CD4-positive, alpha-beta T cell treated with Interleukin-4 for 4 hours (primary cell): ENCODE measurements around the gene RNF13.

Experiments used
- DNase-seq: peaks from one replicate; pipeline ENCODE4 v3.0.0-alpha.2; 2020

The RNF13 gene

DNA sequence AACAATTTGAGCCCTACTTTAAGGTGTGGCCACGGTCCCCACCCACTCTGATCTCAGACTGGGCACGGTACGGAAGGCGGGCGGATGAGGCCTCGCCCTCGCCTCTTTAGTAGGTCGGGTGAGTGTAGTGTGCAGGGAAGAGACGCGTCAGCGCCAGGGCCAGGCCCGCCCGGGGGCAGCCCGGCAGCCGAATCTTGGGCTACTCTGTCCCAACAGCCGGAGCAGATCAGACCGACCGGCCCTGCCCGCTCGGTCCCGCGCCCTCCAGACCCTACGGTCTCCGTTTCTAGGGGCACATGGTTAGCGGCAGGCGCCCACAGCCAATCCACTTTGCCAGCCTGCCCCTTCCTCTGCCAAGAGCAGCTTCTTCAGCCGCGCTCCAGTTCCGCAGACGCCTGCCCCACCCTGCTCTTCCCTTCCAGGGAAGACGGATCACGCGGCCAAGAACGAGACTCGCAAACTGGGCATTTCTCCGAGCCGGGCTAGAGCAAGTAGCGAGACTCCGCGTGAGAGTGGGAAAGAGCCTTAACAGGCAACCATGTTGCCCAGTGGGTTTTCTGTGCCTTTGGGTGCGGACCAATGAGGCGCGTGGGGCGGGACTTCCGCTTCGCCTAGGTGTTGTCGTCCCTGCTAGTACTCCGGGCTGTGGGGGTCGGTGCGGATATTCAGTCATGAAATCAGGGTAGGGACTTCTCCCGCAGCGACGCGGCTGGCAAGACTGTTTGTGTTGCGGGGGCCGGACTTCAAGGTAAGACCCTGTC is at the start of gene RNF13:
RNF13 (plus strand) TSS at position 610 of the 761 bp plus-strand sequence. CDS start 32,812 bp downstream, outside the sequence.
- DNase-seq: peak; percentile 93

DNA sequence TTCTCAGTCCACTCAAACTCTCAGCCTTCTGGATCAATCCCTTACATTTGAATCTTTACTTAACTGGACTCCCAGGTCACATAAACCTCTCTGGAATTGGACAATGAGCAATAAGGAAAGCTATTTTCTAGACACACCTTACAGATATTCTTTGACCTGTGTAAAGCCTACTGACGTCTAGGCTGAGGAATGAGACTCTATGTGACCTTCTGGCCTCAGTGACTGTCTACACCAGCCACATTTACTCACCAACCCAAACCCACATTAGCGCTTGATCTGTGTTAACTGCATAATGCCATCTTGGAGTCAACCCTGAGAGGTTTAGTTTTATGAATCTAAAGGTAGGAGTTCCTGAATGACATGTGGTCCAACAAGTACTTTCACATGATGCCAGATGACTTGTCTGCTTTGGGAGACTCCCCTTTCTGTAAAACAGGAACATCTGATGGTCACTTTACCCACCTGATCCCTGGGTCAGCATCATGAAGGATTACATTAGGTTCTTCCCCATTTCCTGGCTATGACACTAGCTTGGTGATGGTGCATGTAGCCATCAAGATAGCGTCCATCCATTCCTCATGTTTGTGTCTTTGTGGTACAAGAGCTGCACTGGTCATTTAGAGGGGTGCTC is 49.3 kb upstream of the RNF13 start:
- no peak for DNase-seq

- no peak for DNase-seq
Observed at GRCh38 chr3:149764302-149764701, 48.7 kb upstream of the RNF13 start.

GRCh38 chr3:149765762-149766334 is 47.2 kb upstream of the RNF13 start:
- DNase-seq: no peak

DNA sequence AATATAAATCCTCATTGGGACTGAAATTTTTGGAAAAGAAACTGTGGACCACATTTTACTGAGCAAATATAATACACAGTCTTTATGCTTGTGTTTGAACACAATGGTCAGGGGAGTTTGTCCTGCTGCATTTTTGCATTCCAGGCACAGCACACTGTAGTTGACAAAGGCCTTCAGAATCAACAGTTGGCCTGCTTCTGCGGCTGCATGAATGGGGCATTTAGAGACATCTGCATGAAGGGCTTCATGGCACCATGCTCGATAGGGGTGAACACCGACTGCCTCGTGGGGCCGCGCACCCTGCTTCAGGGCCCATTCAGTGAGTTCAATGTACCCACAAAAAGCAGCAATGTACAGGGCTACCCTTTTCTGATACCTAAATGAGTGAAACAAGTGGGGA is 45.3 kb upstream of the RNF13 start:
- no peak for DNase-seq

GRCh38 chr3:149768704-149769103 is 44.3 kb upstream of the RNF13 start:
- no peak for DNase-seq

DNA sequence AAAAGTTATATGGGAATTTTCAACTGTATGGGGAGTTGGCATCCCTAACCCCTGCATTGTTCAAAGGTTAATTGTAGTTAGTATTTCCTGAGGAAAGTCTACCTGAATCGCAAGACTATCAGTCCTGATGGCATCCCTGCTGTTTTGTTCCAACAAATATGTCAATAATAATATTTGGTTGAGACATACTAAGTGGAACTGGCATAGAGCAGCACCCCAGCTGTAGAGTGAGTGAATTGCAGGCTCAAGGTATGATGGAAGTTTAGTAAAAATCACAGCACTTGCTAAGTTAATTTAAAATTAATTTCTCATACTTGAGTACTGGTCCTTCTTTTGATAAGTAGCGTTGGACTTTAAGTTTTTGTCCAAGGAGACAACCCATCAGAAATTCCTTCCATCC is 42.8 kb upstream of the RNF13 start:
- DNase-seq: no peak

- DNase-seq: peak; percentile 39
Observed at GRCh38 chr3:149771652-149772271, 41.3 kb upstream of the RNF13 start.

DNA sequence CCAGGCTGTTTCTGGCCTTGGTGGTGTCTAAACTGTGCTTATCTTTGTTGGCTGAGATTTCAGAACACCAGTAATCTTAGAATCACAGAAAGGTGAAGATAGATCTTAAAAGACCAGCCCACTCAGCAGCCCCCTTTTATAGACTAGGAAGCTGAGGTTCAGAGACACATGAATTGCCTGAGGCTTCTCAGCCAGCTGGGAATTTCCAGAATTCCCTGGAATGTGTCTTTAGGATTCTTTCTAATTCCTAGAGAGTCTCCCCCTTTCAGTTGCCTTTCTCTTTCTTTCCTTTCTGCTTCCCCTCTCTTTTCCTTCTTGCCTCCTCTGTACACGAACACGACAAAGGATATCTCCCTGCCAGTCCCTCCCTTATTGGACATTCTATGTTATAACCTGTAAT is 40.2 kb upstream of the RNF13 start:
- no peak for DNase-seq

- DNase-seq: no peak
Observed at GRCh38 chr3:149776170-149776569, 36.8 kb upstream of the RNF13 start.

GRCh38 chr3:149777414-149778214 is 35.4 kb upstream of the RNF13 start:
- no peak for DNase-seq

DNA sequence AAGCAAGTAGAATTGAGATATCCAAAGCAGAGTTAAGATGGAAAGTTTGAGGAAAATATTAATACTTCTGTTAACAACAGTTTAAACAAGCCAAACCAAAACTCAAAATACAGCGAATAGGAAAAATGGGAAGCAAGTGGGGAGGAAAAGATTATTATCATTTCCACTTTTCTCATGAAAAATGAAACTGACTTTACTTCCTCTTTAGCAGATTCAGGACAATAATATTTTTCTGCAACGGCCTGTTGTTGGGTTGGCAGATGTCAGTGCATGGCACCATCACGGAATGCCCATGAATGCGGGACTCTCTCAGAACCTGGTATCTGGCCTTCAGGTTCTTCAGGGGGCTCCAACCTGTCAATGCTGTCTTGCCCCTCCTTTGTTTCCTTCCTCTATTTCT is 31.8 kb upstream of the RNF13 start:
- no peak for DNase-seq

- no peak for DNase-seq
Observed at GRCh38 chr3:149781741-149782140, 31.3 kb upstream of the RNF13 start.

GRCh38 chr3:149783576-149783975 is 29.4 kb upstream of the RNF13 start:
- DNase-seq: no peak

DNA sequence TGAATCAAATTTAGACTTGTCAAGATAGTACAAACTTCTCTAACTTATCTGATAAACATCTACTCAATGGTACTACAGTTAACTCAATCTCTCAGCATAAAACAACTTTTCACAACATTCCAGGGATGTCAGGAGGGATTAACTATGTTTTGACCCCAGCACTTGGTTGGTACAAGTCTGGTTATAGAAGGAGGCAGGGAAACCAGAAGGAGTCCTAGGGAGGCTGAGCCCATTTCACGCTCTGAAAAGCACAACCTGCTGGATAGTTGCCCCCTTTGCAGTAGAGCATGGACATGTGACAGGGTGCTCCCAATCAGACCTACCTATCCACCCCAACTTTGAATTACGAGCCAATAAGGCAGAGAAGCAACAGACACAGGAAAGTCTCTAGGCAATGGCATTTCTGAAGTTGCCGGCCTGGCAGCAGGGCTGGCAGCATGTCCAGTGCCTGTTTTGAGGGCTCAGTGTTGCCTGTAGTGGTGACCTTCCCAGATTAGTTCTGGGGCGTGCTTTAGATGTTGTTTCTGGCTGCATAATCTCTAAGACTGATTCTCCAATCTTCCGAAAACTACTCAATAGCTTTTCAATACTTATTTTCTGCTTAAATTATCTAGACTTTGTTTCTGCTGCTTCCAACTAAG is 28.8 kb upstream of the RNF13 start:
- DNase-seq: no peak

DNA sequence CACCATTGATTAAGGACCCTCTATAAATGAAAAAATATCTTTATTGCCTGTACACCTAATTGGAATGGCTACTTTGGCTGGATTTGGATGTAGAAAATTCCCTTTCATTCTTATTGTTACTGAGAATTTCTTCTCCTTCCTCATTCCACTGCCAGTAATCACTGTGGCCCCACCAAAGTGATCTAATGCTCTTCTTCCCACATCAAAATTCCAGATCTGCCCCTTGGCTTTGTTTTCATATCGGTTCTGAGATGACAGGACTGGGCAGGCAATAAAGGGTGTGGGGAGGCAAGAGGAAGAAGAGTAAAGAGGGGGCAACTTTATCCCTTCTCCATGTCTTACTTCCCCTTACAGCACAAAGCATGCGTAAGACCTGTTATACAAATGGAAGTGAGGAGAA is 22.7 kb upstream of the RNF13 start:
- no peak for DNase-seq

- no peak for DNase-seq
Observed at GRCh38 chr3:149790698-149791097, 22.3 kb upstream of the RNF13 start.

GRCh38 chr3:149792452-149793270 is 20.4 kb upstream of the RNF13 start, which contains the start of gene ANKUB1:
Gene ANKUB1, minus strand, starts transcription at chr3:149792554. Its CDS starts 188 bp downstream, at chr3:149792366.
- no peak for DNase-seq

- DNase-seq: no peak
Observed at GRCh38 chr3:149796026-149796425, 17.0 kb upstream of the RNF13 start.

GRCh38 chr3:149800693-149801092 is 12.3 kb upstream of the RNF13 start:
- DNase-seq: no peak

- no peak for DNase-seq
Observed at GRCh38 chr3:149801195-149801594, 11.8 kb upstream of the RNF13 start.
